ENCODE data around the gene MCM5.

MCM5 gene

GRCh38 chr22:35424761-35425160 lies 24.8 kb downstream of the MCM5 start:
- Histone ChIP-seq H3K4me1 (ENCODE audit: insufficient read depth, low read length) (no peaks in the 10 kb centered on the region), H3K9me3 (ENCODE audit: low read length) (no peaks in the 10 kb centered on the region), H3K27ac (ENCODE audit: low read depth, low read length) (no peak overlapping the region), H3K4me3 (ENCODE audit: low read depth in 1 of 2, low read length in 2 of 2) (no peak overlapping the region), H3K36me3 (ENCODE audit: insufficient read depth, low read length) (peaks cover 22% of the 10 kb centered on the region), H3K27me3 (ENCODE audit: control insufficient read depth in 1 of 2, insufficient read depth in 2 of 2, low read length in 2 of 2) (no peaks in the 10 kb centered on the region), H3K9ac (ENCODE audit: low read length) (no peak overlapping the region)

DNA sequence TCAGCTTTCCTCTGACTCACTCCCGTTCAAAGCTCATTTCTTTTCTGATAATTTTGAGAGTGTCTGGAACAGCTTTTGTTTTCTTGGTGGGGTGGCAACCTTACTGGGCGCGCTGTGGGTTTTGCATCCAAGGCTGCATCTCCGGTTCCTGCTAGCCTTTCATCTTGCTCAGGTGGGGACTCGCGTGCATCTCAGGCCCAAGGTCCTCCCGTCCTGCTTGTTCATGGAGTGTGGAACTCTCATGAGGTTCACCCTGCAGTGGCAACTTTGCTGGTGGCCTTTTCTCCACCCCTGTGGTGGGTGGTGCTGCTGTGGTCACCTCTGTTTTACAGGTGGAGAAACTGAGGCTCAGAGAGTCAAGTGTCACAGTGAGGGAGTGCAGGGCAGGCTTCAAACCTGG lies 25.6 kb downstream of the MCM5 start:
- Histone ChIP-seq H3K36me3 (ENCODE audit: insufficient read depth, low read length) (peaks cover 14% of the 10 kb centered on the region), H3K9ac (ENCODE audit: low read length) (no peak overlapping the region)

GRCh38 chr22:35425971-35426800 lies 26.2 kb downstream of the MCM5 start:
- Histone ChIP-seq H3K9ac (ENCODE audit: low read length) (no peak overlapping the region), H3K4me3 (ENCODE audit: low read depth in 1 of 2, low read length in 2 of 2) (no peak overlapping the region), H3K9me3 (ENCODE audit: low read length) (no peaks in the 10 kb centered on the region), H3K36me3 (ENCODE audit: insufficient read depth, low read length) (peaks cover 9% of the 10 kb centered on the region), H3K27ac (ENCODE audit: low read depth, low read length) (no peak overlapping the region), H3K27me3 (ENCODE audit: control insufficient read depth in 1 of 2, insufficient read depth in 2 of 2, low read length in 2 of 2) (no peaks in the 10 kb centered on the region), H3K4me1 (ENCODE audit: insufficient read depth, low read length) (peaks cover 2% of the 10 kb centered on the region)

More for the DNA sequence above, 25.6 kb downstream of the MCM5 start:
- Histone ChIP-seq H3K27me3 (ENCODE audit: control insufficient read depth in 1 of 2, insufficient read depth in 2 of 2, low read length in 2 of 2) (no peaks in the 10 kb centered on the region), H3K9me3 (ENCODE audit: low read length) (no peaks in the 10 kb centered on the region), H3K27ac (ENCODE audit: low read depth, low read length) (no peak overlapping the region), H3K4me3 (ENCODE audit: low read depth in 1 of 2, low read length in 2 of 2) (no peak overlapping the region), H3K4me1 (ENCODE audit: insufficient read depth, low read length) (no peaks in the 10 kb centered on the region)

GRCh38 chr22:35426801-35427140 lies 26.8 kb downstream of the MCM5 start:
- Histone ChIP-seq H3K4me1 (ENCODE audit: insufficient read depth, low read length) (peaks cover 8% of the 10 kb centered on the region), H3K36me3 (ENCODE audit: insufficient read depth, low read length) (peaks cover 3% of the 10 kb centered on the region), H3K4me3 (ENCODE audit: low read depth in 1 of 2, low read length in 2 of 2) (no peak overlapping the region), H3K9ac (ENCODE audit: low read length) (no peak overlapping the region), H3K9me3 (ENCODE audit: low read length) (no peaks in the 10 kb centered on the region), H3K27me3 (ENCODE audit: control insufficient read depth in 1 of 2, insufficient read depth in 2 of 2, low read length in 2 of 2) (no peaks in the 10 kb centered on the region), H3K27ac (ENCODE audit: low read depth, low read length) (no peak overlapping the region)

- Histone ChIP-seq H3K36me3 (ENCODE audit: insufficient read depth, low read length) (no peaks in the 10 kb centered on the region), H3K27me3 (ENCODE audit: control insufficient read depth in 1 of 2, insufficient read depth in 2 of 2, low read length in 2 of 2) (no peaks in the 10 kb centered on the region), H3K4me3 (ENCODE audit: low read depth in 1 of 2, low read length in 2 of 2) (no peak overlapping the region), H3K27ac (ENCODE audit: low read depth, low read length) (peak overlapping the region; percentile 76), H3K9me3 (ENCODE audit: low read length) (peaks cover 9% of the 10 kb centered on the region), H3K9ac (ENCODE audit: low read length) (no peak overlapping the region), H3K4me1 (ENCODE audit: insufficient read depth, low read length) (peaks cover 17% of the 10 kb centered on the region)
Observed at GRCh38 chr22:35430897-35431322, 31.0 kb downstream of the MCM5 start.

- no peak overlapping the region for H3K9ac ChIP-seq (ENCODE audit: low read length)
- H3K27ac ChIP-seq (ENCODE audit: low read depth, low read length), result peak overlapping the region; percentile 76
Observed at GRCh38 chr22:35431483-35432227, 31.7 kb downstream of the MCM5 start.

GRCh38 chr22:35432228-35432905 lies 32.4 kb downstream of the MCM5 start:
- Histone ChIP-seq H3K9me3 (ENCODE audit: low read length) (peaks cover 9% of the 10 kb centered on the region), H3K36me3 (ENCODE audit: insufficient read depth, low read length) (no peaks in the 10 kb centered on the region), H3K9ac (ENCODE audit: low read length) (no peak overlapping the region), H3K27me3 (ENCODE audit: control insufficient read depth in 1 of 2, insufficient read depth in 2 of 2, low read length in 2 of 2) (no peaks in the 10 kb centered on the region), H3K27ac (ENCODE audit: low read depth, low read length) (no peak overlapping the region), H3K4me1 (ENCODE audit: insufficient read depth, low read length) (peaks cover 17% of the 10 kb centered on the region), H3K4me3 (ENCODE audit: low read depth in 1 of 2, low read length in 2 of 2) (no peak overlapping the region)

More at GRCh38 chr22:35431483-35432227, 31.7 kb downstream of the MCM5 start:
- H3K4me1 ChIP-seq (ENCODE audit: insufficient read depth, low read length), result peaks cover 17% of the 10 kb centered on the region
- H3K4me3 ChIP-seq (ENCODE audit: low read depth in 1 of 2, low read length in 2 of 2), result no peak overlapping the region
- no peaks in the 10 kb centered on the region for H3K27me3 ChIP-seq (ENCODE audit: control insufficient read depth in 1 of 2, insufficient read depth in 2 of 2, low read length in 2 of 2)
- H3K9me3 ChIP-seq (ENCODE audit: low read length), result peaks cover 9% of the 10 kb centered on the region
- no peaks in the 10 kb centered on the region for H3K36me3 ChIP-seq (ENCODE audit: insufficient read depth, low read length)

DNA sequence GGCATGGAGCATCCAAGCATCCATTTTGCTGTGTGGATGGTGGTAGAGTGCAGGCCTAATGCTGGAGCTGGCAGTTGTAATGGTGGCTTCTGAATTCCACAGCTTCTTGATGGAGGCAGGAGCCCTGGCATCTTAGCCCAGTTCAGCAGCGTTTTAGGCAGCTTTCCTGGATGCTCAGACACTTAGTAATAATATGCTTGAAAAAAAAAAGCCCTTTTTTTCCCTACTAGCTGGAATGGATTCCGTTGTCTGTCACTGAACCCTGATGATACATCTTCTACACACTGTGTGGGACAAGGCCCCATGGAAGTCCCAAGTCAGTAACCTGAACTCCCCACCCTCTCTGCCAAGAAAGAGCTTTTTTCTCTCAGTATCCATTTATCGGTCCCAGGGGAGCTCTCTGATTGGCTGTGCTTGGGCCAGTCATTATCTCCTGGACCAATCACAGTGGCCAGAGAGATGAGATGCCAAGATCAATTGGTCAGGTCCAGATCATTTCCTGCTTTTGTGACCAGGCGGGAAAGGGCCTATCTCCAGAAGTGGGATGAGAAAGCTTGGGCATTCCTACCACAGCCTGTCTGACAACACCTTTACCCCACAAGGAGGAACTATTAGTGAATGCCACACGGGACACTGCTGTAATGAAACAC lies 34.2 kb downstream of the MCM5 start:
- H3K27ac ChIP-seq (ENCODE audit: low read depth, low read length), result no peak overlapping the region

GRCh38 chr22:35435201-35435740 lies 35.3 kb downstream of the MCM5 start:
- no peaks in the 10 kb centered on the region for H3K27me3 ChIP-seq (ENCODE audit: control insufficient read depth in 1 of 2, insufficient read depth in 2 of 2, low read length in 2 of 2)
- H3K9me3 ChIP-seq (ENCODE audit: low read length), result peaks cover 9% of the 10 kb centered on the region
- H3K36me3 ChIP-seq (ENCODE audit: insufficient read depth, low read length), result no peaks in the 10 kb centered on the region

More for the DNA sequence above, 34.2 kb downstream of the MCM5 start:
- H3K27me3 ChIP-seq (ENCODE audit: control insufficient read depth in 1 of 2, insufficient read depth in 2 of 2, low read length in 2 of 2), result no peaks in the 10 kb centered on the region
- no peak overlapping the region for H3K4me3 ChIP-seq (ENCODE audit: low read depth in 1 of 2, low read length in 2 of 2)
- H3K9ac ChIP-seq (ENCODE audit: low read length), result no peak overlapping the region
- peaks cover 17% of the 10 kb centered on the region for H3K4me1 ChIP-seq (ENCODE audit: insufficient read depth, low read length)
- no peaks in the 10 kb centered on the region for H3K36me3 ChIP-seq (ENCODE audit: insufficient read depth, low read length)
- H3K9me3 ChIP-seq (ENCODE audit: low read length), result peaks cover 9% of the 10 kb centered on the region

GRCh38 chr22:35436421-35436820 lies 36.5 kb downstream of the MCM5 start:
- H3K4me1 ChIP-seq (ENCODE audit: insufficient read depth, low read length), result peaks cover 12% of the 10 kb centered on the region
- H3K9ac ChIP-seq (ENCODE audit: low read length), result no peak overlapping the region
- H3K27ac ChIP-seq (ENCODE audit: low read depth, low read length), result no peak overlapping the region
- no peak overlapping the region for H3K4me3 ChIP-seq (ENCODE audit: low read depth in 1 of 2, low read length in 2 of 2)
- H3K36me3 ChIP-seq (ENCODE audit: insufficient read depth, low read length), result no peaks in the 10 kb centered on the region
- no peaks in the 10 kb centered on the region for H3K27me3 ChIP-seq (ENCODE audit: control insufficient read depth in 1 of 2, insufficient read depth in 2 of 2, low read length in 2 of 2)
- H3K9me3 ChIP-seq (ENCODE audit: low read length), result peaks cover 9% of the 10 kb centered on the region

More at GRCh38 chr22:35435201-35435740, 35.3 kb downstream of the MCM5 start:
- no peak overlapping the region for H3K27ac ChIP-seq (ENCODE audit: low read depth, low read length)
- no peak overlapping the region for H3K4me3 ChIP-seq (ENCODE audit: low read depth in 1 of 2, low read length in 2 of 2)
- H3K4me1 ChIP-seq (ENCODE audit: insufficient read depth, low read length), result peaks cover 17% of the 10 kb centered on the region
- H3K9ac ChIP-seq (ENCODE audit: low read length), result no peak overlapping the region

DNA sequence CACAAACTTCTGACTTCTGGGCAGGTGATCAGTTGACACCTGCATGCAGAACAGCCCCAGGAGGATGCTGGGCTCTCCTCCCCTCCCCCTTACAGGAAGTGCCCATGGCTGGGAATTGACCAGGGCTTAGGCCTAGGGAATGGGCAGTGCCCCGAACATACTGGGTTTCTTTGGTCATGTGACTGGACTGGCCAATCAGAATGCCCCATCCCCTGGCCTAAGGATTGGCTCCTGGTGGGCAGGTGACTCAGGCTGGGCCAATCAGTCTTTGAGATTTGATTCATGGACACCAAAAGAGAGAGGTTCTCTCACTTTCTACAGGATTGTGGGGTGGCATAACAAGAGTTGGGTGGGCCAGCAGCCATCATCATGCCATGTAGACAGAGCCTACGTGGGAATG lies 37.1 kb downstream of the MCM5 start:
- H3K4me3 ChIP-seq (ENCODE audit: low read depth in 1 of 2, low read length in 2 of 2), result no peak overlapping the region
- peaks cover 9% of the 10 kb centered on the region for H3K9me3 ChIP-seq (ENCODE audit: low read length)
- H3K36me3 ChIP-seq (ENCODE audit: insufficient read depth, low read length), result no peaks in the 10 kb centered on the region
- no peak overlapping the region for H3K27ac ChIP-seq (ENCODE audit: low read depth, low read length)
- H3K9ac ChIP-seq (ENCODE audit: low read length), result no peak overlapping the region
- H3K4me1 ChIP-seq (ENCODE audit: insufficient read depth, low read length), result peaks cover 6% of the 10 kb centered on the region
- no peaks in the 10 kb centered on the region for H3K27me3 ChIP-seq (ENCODE audit: control insufficient read depth in 1 of 2, insufficient read depth in 2 of 2, low read length in 2 of 2)

Data from muscle layer of colon (tissue), 2 donors.